Gastroesophageal sphincter (tissue), 3 donors: ENCODE results near the gene NOS1AP.

Source experiments
- POLR2A ChIP-seq, 2 donors: fragments of 450-650 bp; IDR thresholded peaks; one replicate each; pipeline ENCODE4 v1.6.1; 2017; ENCODE audit warnings: antibody characterized with exemption in 2 of 2, mild to moderate bottlenecking in 2 of 2, moderate library complexity in 1 of 2
- TF ChIP-seq, protein P1 (sequence below), 4 experiments: fragments of 200-600 bp in 2 of 4; fragments of 450-650 bp in 2 of 4; sonication (generic) in 1 of 4; IDR thresholded peaks; one replicate each; pipeline ENCODE4 v1.5.1; 2017 to 2019; ENCODE audit warnings: antibody characterized with exemption in 4 of 4, mild to moderate bottlenecking in 2 of 4, moderate library complexity in 2 of 4

DNA sequence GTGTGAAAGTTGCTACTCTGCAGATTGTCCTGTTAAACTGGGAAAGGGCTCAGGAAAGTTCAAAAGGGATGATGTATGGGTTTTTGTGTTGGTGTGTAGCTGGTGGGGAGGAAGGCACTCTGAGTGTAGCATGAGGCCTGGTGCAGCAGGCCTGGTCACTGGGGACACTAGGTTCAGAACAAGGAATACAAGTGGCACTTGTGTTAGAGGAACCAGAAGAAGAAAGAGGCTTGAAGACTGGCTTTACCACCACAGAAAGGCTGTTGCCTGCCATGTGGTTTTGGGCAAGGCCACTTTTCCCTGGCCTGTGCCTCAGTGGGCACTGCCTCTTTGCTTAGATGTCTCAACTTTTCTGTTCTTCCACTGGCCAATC is 122.8 kb downstream of the NOS1AP start:
- no peak for TF ChIP-seq POLR2A (IDR thresholded peaks at IDR 0.05)
- TF ChIP-seq, protein P1, sequence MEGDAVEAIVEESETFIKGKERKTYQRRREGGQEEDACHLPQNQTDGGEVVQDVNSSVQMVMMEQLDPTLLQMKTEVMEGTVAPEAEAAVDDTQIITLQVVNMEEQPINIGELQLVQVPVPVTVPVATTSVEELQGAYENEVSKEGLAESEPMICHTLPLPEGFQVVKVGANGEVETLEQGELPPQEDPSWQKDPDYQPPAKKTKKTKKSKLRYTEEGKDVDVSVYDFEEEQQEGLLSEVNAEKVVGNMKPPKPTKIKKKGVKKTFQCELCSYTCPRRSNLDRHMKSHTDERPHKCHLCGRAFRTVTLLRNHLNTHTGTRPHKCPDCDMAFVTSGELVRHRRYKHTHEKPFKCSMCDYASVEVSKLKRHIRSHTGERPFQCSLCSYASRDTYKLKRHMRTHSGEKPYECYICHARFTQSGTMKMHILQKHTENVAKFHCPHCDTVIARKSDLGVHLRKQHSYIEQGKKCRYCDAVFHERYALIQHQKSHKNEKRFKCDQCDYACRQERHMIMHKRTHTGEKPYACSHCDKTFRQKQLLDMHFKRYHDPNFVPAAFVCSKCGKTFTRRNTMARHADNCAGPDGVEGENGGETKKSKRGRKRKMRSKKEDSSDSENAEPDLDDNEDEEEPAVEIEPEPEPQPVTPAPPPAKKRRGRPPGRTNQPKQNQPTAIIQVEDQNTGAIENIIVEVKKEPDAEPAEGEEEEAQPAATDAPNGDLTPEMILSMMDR (IDR thresholded peaks at IDR 0.05), result no peak
